ENCODE measurements around the gene MISFA.

GRCh38 chr11:18617688-18618341, 18.2 kb downstream of the MISFA start:
- TF ChIP-seq POLR2A (IDR thresholded peaks at IDR 0.05) (no peak), CTCF (IDR thresholded peaks at IDR 0.05) (no peak), POLR2AphosphoS5 (IDR thresholded peaks at IDR 0.05) (no peak)

Measured in upper lobe of left lung (tissue), 4 donors.